Measurements from ENCODE around the gene COL4A6.

Gene COL4A6

DNA sequence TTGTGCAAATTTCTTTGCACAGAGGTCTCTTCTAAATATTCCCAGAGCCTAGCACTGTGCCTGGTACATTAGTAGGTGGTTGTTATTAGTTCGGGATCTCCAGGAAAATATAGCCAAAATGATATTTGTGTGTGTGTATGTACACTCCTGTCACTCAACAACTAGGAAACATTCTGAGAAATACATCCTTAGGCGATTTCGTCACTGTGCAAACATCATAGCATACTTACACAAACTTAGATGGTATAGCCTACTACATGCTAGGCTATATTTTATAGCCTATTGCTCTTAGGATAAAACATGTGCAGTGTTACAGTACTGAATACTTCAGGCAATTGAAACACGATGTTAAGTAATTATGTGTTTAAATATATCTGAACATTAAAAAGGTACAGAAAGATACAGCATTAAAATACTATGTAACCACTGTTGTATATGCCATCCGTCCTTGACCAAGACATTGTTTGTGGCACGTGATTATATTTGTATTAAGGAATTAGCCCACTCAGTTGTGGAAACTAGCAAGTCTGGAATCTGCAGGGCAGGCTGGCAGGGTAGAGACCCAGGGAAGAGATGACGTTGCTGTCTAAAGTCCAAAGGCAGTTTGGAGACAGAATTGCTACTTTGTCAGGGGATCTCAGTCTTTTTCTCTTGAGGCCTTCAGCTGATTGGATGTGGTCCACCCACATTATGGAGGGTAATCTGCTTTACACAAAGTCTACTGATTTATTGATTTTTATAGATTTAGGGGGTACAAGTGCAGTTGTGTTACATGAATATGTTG lies 106.9 kb downstream of the COL4A6 start:
- no peak for DNase-seq (ENCODE audit: low spot score)

DNA sequence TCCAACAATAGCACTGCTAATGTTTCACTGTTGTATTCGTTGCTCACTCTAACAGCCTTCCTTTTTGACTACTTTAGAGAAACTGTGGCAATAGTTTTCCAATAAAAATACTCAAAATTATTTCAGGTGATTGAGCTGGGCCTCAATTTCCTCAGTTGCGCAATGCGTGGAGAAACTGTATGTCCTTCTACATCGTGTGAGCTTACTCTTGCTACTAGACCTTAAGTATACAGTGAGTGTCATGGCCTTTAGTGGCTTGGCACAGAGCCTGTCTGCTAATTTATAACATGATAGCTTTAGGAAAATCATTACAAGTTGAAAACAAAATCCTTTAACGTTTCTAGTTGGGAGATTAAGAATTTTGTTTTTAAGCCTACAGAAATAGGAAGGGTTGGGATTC lies 114.5 kb downstream of the COL4A6 start:
- DNase-seq (ENCODE audit: low spot score) = no peak

DNA sequence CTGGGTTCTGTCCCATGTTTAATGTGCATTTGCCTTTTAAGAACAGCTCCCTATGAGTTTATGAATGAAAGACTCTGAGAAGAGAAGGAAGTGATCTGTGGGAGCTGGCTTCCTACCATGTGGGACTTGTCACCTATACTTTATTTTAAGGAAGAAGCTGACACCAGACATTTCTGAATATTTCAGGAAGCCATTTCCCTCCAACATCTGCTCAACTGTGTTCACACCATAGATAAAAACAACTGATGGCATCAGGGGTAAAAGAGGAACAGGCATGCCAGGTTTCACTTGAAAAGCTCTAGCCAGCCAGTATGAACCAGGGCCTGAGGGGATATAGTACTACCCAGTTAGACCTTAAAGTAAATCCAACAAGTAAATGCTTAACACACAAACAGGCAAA lies 116.0 kb downstream of the COL4A6 start:
- DNase-seq (ENCODE audit: low spot score) = no peak

DNA sequence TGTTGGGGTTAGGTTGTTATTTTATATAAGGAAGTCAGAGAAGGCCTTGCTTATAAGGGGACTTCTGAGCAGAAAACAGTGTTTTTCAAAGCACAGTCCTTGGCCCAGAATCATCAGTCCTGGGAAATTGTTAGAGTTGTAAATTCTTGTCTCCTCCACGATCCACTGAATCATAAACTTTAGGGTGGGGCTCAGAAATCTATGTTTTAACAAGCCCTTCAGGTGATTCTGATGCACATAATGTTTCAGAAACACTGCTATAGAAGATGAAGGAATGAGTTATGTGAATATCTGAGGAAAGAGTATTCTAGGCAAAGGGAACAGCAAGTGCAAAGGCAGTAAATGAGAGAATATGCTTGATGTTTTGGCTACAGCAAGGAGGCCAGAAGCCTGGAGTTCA lies 121.8 kb downstream of the COL4A6 start:
- DNase-seq (ENCODE audit: low spot score) = no peak

DNA sequence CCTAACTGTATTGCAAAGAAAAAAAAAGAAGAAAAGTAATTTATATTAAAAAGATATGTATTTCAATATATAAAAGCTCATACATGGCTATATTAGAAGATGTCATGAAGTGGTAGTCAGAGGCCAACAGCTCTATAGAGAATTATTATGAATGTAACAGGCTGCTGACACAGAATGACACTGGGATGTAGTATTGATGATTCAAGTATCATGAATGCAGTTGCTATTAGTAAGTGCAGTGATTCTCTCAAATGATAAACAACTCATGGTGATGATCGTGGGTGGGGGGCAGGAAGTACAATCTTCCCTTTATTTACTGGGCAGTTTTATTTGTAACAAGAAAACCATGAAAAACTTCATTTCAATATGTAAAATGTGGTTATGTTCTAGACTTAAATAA lies 124.6 kb downstream of the COL4A6 start:
- peak; percentile 23 for DNase-seq (ENCODE audit: low spot score)

DNA sequence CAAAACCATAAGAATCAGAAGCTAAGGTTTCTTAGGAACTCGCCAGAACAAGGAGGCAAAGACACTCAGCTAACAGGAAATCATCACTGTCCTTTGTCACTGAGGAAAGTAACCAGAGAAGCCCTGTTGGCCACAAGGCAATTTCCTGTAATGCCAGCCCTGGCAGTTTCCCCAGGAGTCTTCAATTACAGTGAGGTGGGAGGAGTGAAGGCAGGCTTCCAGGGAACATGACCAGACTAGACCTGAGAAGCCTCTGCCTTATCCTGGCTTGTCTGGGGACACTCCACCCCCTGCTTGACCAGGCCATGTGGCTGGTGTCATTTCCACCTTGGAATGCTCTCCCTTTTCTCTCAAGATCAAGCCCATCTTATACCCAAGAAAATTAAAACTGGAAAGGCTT lies 125.3 kb downstream of the COL4A6 start:
- DNase-seq (ENCODE audit: low spot score) = peak; percentile 7

DNA sequence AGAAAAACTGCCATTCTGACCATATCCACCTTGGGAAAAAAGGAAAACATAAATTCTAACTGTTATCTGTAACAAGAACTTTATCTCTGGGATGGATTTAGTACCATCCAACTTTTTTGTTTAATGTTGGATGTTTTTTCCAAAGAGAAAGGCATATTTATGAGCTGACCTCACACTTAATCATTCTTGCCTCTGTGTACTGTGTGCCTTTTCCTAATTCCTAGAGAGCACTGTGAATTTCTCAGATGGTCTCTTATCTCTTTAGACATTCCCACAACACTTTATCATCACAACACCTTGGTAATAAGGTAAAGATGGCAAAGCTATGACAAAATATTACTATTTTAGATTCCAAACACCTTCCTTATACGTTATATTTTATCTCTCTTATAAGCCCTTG lies 126.2 kb downstream of the COL4A6 start:
- DNase-seq (ENCODE audit: low spot score) = no peak

DNA sequence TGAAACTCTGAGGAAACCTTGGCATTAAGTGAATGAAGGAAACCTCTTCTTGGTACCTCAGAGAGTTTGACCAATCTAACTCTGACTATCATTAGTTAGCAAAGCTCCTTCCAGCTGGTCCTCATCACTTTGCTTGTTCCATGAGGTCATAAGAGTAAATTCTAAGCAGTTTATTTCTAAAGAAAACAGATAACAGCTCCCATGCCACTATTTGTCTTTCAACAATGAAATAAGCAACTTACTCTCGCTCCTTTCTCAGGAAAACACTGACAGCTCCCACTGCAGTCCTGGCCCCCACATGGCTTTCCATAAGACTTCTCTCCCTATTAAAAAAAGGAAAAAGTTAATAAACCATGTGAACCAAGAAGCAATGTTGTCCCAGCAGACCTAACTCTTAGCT lies 127.7 kb downstream of the COL4A6 start:
- DNase-seq (ENCODE audit: low spot score) = no peak

DNA sequence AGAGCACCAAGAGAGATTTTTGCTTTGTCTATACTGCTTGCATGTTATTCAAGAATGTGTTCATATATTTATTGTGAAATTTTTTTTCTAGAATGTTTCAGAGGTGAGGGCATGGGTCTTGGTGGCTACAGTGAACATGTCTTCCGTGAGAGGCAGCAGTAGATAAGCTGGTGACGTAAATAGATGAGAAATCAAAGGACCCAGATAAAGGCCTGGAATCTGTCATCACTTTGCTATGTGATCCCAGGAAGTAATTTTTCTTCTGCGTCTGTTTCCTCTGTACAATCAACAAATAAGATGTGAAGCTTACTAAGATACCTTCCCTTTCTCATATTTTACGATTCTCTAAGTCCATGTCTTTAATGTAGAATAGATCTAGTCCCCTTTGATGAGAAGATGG lies 129.1 kb downstream of the COL4A6 start:
- DNase-seq (ENCODE audit: low spot score) = no peak

DNA sequence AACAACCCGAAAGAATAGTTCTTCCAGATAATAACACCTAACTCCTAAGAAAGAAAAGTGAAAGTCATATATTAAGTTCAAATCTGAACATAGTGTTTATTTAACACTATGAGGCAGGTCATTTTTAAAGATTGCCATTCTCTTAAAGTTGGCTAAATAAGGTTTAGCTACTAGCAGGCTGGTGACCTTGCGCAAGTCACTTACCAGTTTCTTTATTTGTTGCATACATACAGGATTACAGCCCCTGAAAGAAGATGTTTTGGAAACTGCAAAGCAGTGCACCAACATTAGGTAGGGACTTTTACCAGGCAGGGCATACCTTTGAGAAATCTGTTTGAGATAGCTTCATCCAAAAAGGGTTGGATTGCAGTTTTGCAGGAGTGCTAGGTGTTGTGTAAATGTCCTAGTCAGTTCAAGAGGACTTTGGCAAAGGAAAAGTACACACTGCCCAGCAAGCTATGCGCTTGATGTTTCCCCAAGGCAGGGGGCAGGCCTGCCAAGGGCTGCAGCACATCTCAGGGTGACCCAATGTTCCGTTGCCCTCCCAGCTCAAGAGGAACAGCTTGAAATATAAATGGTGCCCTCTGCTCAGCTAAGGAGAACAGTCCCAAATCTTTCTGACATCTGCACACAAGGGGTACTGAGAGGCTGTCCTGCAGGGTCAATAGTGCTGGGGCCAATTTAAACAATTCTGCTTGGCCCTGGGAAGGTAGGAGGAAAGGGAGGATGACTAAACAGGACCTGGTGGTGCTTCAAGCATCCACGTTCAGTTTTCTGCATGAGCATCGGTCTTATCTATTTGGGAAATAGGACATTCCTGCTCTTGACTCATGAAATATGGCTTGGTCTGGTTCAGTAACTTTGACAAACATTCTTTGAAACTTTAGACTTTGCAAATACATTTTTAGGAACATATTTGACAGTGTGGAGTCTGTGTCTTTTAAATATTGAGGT lies 130.8 kb downstream of the COL4A6 start:
- DNase-seq (ENCODE audit: low spot score) = no peak

DNA sequence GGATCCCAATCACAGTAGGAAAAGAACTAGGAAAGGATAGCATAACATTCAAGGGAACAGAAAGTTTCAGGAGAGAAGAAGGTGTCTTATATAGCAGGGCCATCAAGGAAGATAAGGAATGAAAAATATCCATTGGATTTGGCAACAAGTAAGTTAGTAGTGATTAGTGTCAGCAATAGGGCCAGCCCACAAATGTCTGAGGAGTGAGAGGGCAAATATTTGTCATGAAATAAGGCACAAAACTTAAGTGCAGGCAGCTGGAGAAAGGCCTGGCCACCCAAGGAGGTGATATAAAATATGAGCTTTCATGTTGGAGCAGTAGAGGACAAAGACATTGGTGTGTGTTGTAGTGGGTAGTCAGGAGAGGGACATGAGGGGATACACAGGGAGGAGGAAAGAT lies 132.1 kb downstream of the COL4A6 start:
- DNase-seq (ENCODE audit: low spot score) = no peak

DNA sequence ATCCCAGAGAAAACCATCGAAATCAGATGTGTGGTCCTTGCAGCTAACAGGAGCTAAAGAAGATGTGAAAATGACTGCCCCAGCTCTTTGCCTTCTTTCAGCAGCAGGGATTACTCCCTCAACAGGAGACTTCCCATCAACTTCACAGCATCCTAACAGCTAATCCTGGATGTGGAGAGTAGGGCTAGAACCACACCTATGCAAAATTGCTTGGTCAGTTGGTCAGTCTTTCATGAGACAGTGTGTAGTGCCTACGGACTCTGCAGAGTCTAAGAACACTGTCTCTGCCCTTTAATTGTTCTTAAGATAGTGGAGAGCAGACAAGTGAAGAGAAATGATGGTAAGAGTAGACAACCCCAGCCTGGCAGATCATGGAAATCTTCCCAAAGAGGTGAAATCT lies 133.5 kb downstream of the COL4A6 start:
- DNase-seq (ENCODE audit: low spot score) = no peak

DNA sequence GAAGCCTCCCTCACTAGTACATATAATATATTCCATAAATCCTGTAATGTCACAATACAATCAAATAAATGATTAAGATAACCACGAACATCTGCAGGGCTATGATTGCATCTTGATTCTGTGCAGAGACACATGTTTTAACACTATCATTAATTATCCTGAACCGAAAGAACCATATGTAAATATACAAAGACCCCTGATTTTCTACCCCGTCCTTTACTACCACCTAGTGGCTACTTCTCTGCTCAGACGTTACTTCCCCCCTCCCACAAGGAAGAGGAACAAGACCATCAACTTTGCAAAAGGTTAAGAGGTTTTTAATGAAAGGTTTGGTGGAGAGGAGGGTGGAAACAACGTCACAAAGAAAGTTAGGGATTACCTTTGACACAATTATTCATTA lies 134.0 kb downstream of the COL4A6 start:
- peak; percentile 7 for DNase-seq (ENCODE audit: low spot score)

DNA sequence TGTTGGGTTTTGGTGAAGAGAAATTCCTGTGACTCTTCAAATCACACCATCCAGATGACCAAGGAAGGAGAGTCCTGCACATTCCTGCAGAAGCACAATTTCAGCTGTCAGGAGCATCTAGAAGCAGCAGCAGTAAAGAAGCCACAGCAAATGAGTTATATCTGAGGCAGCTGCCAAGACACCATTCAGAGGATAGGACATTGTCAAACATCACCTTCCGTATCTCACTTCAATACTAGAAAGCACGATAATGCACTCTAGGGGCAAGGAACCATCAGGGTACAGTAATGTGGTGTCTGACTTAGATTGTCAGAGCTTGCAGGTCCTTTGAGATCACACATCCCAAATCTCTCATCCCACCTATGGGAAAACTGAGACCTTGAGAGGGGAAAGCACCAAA lies 134.5 kb downstream of the COL4A6 start:
- no peak for DNase-seq (ENCODE audit: low spot score)

DNA sequence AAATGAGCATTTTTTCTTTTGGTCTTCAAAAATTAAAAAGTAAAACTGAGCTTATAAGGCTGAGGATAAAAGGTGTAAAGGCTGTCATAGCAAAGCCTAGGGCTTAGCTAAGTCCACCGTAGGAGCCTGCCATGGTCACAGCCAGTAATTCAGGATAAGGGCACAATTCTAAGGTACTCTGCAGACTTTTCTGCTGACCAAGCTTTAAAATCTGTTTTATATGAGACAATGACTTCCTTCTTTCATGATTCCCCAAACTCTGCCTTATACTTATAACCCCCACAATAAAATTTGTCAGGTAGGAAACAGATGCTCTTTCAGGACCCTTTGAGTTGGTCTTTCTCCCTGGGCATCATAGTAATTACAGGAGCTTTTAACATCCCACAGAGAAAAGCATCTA lies 138.5 kb downstream of the COL4A6 start:
- no peak for DNase-seq (ENCODE audit: low spot score)

DNA sequence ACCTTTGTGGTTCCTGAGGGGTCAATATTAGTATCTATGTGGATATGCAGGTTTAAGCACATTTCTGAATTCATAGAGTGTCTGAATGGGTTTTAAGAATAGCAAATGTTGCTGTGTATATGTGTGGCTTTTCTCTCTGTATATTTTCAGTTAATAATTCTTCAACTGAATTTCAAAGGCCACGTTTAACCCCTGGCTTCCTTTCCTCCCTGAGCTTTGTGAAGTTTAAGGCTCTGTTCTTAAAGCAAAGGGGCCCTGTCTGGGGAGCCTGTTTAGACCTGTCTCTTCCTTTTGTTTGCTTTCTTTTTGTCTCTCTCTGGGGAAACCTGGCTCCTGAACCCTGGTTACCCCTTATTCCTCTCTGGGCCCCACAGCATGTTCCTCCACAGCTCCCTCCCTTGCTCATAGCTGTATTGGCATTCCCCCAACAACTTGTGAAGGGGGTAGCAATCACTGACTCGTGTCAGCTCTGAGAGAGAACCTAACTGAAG lies 139.1 kb downstream of the COL4A6 start:
- DNase-seq (ENCODE audit: low spot score) = no peak

DNA sequence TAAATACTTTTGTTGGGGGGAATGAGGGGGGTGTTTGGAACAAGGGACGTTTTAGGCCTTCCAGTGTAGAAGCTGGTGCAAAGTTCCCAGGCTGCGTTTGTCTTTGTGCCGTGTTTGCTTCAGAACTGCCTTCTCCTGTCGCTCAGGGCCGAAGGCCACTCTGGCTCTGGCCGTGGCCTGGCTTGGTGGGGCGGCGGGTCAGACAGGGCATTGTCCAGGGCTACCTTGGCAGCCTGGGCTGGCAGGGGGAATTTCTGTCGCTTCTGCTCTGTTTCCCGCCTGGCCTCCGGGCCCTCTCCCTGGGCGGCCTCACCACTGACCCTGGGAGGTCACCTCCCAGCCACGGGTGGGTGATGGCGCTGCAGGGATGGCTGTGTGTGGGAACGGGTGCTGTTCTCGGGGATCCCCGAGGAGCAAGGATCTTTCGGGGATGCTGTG lies 140.0 kb downstream of the COL4A6 start:
- DNase-seq (ENCODE audit: low spot score) = no peak

DNA sequence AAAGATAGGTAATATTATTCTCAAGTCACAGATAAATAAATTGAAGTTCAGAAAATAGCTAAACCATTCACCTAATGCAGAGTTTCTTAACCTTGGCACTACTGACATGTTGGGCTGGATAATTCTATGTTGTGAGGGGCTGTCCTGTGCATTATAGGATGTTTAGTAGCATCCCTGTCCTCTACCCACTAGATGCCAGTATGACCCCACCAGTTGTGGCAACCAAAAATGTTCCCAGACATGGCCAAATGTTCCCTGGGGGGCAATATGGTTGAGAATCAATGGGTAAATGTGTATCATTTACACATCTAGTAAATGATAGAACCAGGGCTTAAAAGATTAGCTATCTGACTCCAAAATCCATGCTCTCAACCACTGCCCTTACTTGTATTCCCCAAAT lies 140.9 kb downstream of the COL4A6 start:
- no peak for DNase-seq (ENCODE audit: low spot score)

DNA sequence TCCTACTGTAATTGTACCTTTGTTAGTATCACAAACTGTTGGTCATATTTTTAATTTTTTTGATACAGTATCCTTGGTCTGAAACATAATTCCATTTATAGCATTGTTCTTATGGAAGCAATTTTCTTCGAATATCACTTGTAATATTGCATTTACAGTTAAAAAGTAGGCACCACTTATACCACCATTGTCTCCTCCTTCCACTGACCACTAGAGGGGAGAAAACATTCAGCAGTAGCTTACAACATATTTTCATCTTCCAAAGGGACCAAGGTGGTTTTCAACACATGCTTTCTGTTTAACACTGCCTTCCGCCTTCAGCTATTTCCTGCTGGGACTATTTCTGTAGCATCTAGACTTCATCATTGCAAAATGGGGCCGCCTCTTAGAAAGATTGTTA lies 146.2 kb downstream of the COL4A6 start:
- DNase-seq (ENCODE audit: low spot score) = no peak

DNA sequence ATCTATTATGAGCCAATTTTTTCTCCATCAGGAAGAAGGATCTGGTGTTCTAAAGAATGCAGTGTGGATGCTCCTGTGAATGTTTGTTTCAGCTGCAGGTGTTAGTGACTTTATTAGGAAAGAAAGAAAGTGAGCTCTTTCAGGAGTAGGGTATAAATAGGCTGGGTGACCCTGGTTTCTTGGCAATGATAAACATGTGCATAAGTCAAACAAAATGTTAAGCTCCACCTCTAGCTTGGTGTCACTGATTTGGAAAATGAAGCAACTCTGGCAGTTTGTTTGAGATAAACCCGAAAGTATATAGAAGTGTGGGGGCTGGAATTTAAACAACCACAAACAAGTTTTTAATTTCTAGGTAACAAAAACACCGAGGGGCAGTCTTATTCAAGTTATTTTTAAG lies 152.3 kb downstream of the COL4A6 start:
- DNase-seq (ENCODE audit: low spot score) = no peak

DNA sequence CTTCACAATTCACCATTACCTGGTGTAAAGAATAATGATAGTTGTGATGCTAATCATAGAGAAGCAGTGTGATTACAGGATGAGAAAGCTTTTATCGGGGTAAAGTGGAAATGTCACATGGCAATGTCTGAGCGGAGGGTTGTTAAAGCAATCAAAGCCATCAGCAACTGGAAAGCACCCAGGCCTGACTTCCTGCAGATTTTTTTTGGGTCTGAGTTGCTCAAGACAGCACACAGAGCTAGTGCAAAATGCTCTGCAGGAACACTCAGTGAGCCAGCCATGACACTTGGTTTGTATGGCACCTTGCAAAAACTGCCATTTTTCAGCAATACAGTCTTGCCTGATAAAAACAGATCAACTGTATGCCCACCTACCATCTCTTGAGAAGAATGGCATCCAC lies 152.9 kb downstream of the COL4A6 start:
- DNase-seq (ENCODE audit: low spot score) = no peak

DNA sequence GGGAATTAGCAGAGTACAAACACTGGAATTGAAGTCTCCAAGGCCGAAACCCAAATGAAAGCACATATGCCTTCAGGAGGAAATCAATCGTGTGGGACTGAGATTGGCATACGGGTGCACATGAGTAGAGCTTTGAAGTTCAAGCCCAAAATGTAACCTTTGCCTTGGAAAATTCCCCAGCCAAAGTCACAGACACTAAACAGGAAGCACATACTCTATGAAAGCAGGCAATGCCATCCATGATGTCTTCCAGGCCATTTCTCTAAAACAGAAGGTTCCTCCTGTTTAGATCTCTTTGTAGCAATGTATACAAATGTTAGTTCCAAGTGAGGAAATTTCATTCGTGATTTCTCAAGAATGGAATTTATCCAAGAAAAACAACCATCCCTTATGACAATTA lies 162.5 kb downstream of the COL4A6 start:
- DNase-seq (ENCODE audit: low spot score) = no peak

DNA sequence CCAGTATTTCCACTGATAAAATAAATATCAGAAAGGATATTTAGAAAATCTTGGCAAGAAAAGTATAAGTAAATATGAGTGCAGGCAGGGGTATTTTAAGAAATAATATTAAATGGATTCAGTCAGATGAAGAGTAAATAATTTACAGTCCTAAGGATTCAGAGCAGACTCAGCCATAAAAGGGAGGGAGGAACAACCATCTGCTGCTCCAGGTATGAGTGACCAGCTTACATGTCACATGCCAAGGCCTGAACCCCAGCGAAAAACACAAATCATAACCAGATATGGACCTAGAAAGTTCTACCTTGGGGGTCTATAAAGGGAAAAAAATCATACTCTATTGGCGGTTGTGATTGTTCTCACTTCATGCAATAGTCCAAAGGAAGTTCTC lies 166.8 kb downstream of the COL4A6 start:
- no peak for DNase-seq (ENCODE audit: low spot score)

All from kidney capillary endothelial cell (primary cell).